NCI-H460 (cell line): ENCODE measurements around the gene SEPTIN3. TPM values are rescaled to one million over a fixed set of nuclear protein-coding genes. Genes with fewer than 3 reads are reported as not detected.

Experiments used
- DNase-seq: peaks from one replicate; pipeline ENCODE4 v3.0.0-alpha.2; 2016; ENCODE audit warnings: low read depth; ENCODE audit errors: extremely low read depth
- total RNA-seq: library from RNA; depleted of rRNA; stranded (reverse); fragments of >200 nt; shearing (Covaris generic); gene quantifications from 2 replicates; pipeline ENCODE4 v1.2.3, GENCODE V29; 2014; rRNA removed

The SEPTIN3 gene
- total RNA-seq, 1 experiment from 2014 or later = 0.45 TPM

DNA sequence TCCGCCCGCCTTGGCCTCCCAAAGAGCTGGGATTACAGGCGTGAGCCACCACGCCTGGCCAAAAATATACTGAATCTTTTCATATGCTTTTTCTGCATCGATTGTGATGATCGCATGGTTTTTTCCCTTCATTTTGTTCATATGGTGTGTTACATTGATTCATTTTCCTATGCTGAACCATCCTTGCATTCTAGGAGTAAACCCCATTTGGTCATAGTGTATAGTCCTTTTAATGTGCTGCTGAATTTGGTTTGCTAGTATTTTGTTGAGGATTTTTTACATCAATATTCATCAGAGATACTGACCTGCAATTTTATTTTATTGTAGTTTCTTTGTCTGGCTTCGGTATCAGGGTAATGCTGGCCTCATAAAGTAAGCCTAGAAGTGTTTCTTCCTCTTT, 41.5 kb downstream of the SEPTIN3 start:
- no peak for DNase-seq

DNA sequence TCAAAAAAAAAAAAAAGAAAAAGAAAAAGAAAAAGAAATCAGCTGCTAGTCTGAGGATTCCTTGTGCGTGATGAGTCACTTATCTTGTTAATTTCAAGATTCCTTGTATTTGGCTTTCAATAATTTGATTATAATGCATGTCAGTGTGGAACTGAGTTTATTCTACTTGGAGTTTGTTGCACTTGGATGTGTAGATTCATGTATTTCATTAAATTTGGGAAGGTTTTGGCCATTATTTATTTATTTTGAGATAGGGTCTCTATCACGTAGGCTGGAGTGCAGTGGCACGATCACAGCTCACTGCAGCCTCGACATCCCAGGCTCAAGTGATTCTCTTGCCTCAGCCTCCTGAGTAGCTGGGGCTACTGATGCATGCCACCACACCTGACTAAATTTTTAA, 44.1 kb downstream of the SEPTIN3 start:
- no peak for DNase-seq

DNA sequence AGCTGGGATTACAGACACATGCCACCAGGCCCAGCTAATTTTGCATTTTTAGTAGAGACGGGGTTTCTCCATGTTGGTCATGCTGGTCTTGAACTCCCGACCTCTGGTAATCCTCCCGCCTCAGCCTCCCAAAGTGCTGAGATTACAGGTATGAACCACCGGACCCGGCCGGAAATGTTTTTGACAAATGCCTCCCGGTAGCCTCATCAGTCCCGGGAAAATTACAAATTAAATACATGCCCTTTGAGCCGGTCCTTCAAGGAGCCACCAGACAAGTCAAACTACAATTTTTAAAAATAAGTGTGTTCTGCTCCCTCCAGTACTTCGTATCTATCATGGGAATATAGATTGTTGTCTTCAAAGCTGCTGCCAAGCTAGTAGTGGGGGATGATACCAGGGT, 46.9 kb downstream of the SEPTIN3 start:
- no peak for DNase-seq

DNA sequence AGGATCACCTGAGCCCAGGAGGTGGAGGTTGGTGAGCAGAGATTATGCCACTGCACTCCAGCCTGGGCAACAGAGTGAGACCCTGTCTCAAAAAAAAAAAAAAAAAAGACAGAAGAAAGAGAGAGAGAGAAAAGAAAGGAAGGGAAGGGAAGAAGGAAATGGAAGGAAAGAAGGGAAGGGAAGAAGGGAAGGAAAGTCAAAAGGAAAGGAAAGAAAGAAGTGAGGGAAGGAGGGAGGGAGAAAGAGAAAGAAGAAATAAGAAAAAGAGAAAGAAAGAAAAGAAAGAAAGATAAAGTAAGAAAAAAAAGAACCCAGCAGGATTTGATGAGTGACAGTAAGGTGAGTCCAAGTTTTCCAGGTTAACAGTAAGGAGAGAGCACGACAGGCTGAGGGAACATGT, 49.0 kb downstream of the SEPTIN3 start:
- DNase-seq = no peak

Other genes starting within 250 kb of the SEPTIN3 start
- 5.5 and 5.9 TPM in 2 replicates for gene CCDC134, start 168.8 kb upstream of the SEPTIN3 start, total RNA-seq
- gene SREBF2, start 136.3 kb upstream of the SEPTIN3 start, total RNA-seq = 29.5 and 29.9 TPM in 2 replicates
- gene SHISA8, start 54.4 kb upstream of the SEPTIN3 start, total RNA-seq = not detected in 2 replicates
- 0.20 and 0.27 TPM in 2 replicates for gene TNFRSF13C, start 42.6 kb upstream of the SEPTIN3 start, total RNA-seq
- gene CENPM, start 22.3 kb upstream of the SEPTIN3 start, total RNA-seq = 20.7 and 22.9 TPM in 2 replicates
- 0.78 and 1.2 TPM in 2 replicates for gene WBP2NL, start 29.3 kb downstream of the SEPTIN3 start, total RNA-seq
- gene NAGA, start 101.4 kb downstream of the SEPTIN3 start, total RNA-seq = 28.0 and 29.5 TPM in 2 replicates
- gene PHETA2, start 104.8 kb downstream of the SEPTIN3 start, total RNA-seq = 1.5 and 1.8 TPM in 2 replicates
- 10.4 and 16.7 TPM in 2 replicates for gene SMDT1, start 110.3 kb downstream of the SEPTIN3 start, total RNA-seq
- gene NDUFA6, start 121.3 kb downstream of the SEPTIN3 start, total RNA-seq = 68.2 and 73.3 TPM in 2 replicates
- 0.17 and 0.59 TPM in 2 replicates for gene CYP2D6, start 161.4 kb downstream of the SEPTIN3 start, total RNA-seq